Hematopoietic multipotent progenitor cell treated with erythropoietin and hydrocortisone succinate and interleukin-3 and kit ligand, for 6 days (in vitro differentiated cells): Measurements from ENCODE around the gene CPA4.
"Not testable (repeated sequence)": the region's sequence is repeated elsewhere in the genome, so short reads cannot be mapped to it uniquely, and the experiment has no call there.

Experiments used
- DNase-seq: peaks from one replicate; pipeline ENCODE4 v3.0.0-alpha.2; 2015

CPA4 gene

GRCh38 chr7:130303551-130303950 is 10.6 kb downstream of the CPA4 start:
- DNase-seq = no peak

- DNase-seq = no peak
Measured at GRCh38 chr7:130303982-130304381, 11.0 kb downstream of the CPA4 start.

- no peak for DNase-seq
Measured at GRCh38 chr7:130304878-130305277, 11.9 kb downstream of the CPA4 start.

GRCh38 chr7:130305433-130306042 is 12.6 kb downstream of the CPA4 start:
- DNase-seq = no peak

GRCh38 chr7:130309986-130310385 is 17.0 kb downstream of the CPA4 start:
- no peak for DNase-seq

- DNase-seq = no peak
Measured at GRCh38 chr7:130314305-130314704, 21.3 kb downstream of the CPA4 start.

GRCh38 chr7:130319541-130319940 is 26.6 kb downstream of the CPA4 start:
- no peak for DNase-seq

GRCh38 chr7:130321542-130322229 is 28.7 kb downstream of the CPA4 start:
- DNase-seq = not testable (repeated sequence)

GRCh38 chr7:130322615-130323014 is 29.7 kb downstream of the CPA4 start:
- DNase-seq = no peak

- DNase-seq = no peak
Measured at GRCh38 chr7:130324306-130324943, 31.5 kb downstream of the CPA4 start.

GRCh38 chr7:130329681-130330080 is 36.7 kb downstream of the CPA4 start:
- DNase-seq = no peak

- no peak for DNase-seq
Measured at GRCh38 chr7:130332259-130333053, 39.5 kb downstream of the CPA4 start.

- no peak for DNase-seq
Measured at GRCh38 chr7:130333832-130334231, 40.9 kb downstream of the CPA4 start.

GRCh38 chr7:130334274-130334673 is 41.3 kb downstream of the CPA4 start:
- DNase-seq = no peak

GRCh38 chr7:130337410-130337971 is 44.5 kb downstream of the CPA4 start:
- DNase-seq = no peak

GRCh38 chr7:130338233-130338632 is 45.3 kb downstream of the CPA4 start:
- DNase-seq = no peak

GRCh38 chr7:130341882-130342281 is 48.9 kb downstream of the CPA4 start:
- no peak for DNase-seq

GRCh38 chr7:130342701-130343380 is 49.9 kb downstream of the CPA4 start:
- no peak for DNase-seq

GRCh38 chr7:130344271-130344866 is 51.4 kb downstream of the CPA4 start, which contains the start of gene CPA5:
CPA5 (plus strand) TSS chr7:130344816; CDS start chr7:130346486, 1,670 bp downstream.
- DNase-seq = no peak

- DNase-seq = no peak
Measured at GRCh38 chr7:130345136-130345535, 52.2 kb downstream of the CPA4 start.

GRCh38 chr7:130345725-130346124 is 52.8 kb downstream of the CPA4 start:
- DNase-seq = no peak
